Breast epithelium (tissue), 3 donors: ENCODE measurements around the gene CPT2.
"Not testable (repeated sequence)": the region's sequence is repeated elsewhere in the genome, so short reads cannot be mapped to it uniquely, and the experiment has no call there.

ENCODE experiments used
- POLR2AphosphoS5 ChIP-seq, 3 donors: sonication (generic); formaldehyde crosslinking; IDR thresholded peaks; one replicate each; pipeline ENCODE4 v1.6.1; 2017; ENCODE audit warnings: antibody characterized with exemption in 3 of 3
- TF ChIP-seq, protein P1 (sequence below), 3 donors: fragments of 450-650 bp; IDR thresholded peaks; one replicate each; pipeline ENCODE4 v1.5.1; 2016 to 2017; ENCODE audit warnings: antibody characterized with exemption in 3 of 3, mild to moderate bottlenecking in 3 of 3, moderate library complexity in 3 of 3

DNA sequence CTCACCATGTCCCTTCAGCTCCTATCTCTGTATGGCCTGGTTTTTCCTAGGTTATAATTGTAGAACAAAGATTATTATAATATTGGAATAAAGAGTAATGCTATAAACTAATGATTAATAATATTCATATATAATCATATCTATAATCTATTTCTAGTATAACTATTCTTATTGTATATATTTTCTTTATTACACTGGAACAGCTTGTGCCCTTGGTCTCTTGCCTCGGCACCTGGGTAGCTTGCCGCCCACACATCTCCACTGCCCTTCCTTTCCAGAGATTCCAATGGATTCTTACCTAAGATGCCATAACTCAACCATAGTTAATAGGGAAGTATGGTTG lies 10.7 kb upstream of the CPT2 start:
- not testable (repeated sequence) for TF ChIP-seq POLR2AphosphoS5 (IDR thresholded peaks at IDR 0.05)
- TF ChIP-seq, protein P1, sequence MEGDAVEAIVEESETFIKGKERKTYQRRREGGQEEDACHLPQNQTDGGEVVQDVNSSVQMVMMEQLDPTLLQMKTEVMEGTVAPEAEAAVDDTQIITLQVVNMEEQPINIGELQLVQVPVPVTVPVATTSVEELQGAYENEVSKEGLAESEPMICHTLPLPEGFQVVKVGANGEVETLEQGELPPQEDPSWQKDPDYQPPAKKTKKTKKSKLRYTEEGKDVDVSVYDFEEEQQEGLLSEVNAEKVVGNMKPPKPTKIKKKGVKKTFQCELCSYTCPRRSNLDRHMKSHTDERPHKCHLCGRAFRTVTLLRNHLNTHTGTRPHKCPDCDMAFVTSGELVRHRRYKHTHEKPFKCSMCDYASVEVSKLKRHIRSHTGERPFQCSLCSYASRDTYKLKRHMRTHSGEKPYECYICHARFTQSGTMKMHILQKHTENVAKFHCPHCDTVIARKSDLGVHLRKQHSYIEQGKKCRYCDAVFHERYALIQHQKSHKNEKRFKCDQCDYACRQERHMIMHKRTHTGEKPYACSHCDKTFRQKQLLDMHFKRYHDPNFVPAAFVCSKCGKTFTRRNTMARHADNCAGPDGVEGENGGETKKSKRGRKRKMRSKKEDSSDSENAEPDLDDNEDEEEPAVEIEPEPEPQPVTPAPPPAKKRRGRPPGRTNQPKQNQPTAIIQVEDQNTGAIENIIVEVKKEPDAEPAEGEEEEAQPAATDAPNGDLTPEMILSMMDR (IDR thresholded peaks at IDR 0.05): not testable (repeated sequence)
